Uterus (tissue), 2 donors: ENCODE measurements around the gene ITPR1.

ENCODE experiments used
- POLR2A ChIP-seq, 2 donors: fragments of 450-650 bp; IDR thresholded peaks; one replicate each; pipeline ENCODE4 v1.6.1; 2016; ENCODE audit warnings: antibody characterized with exemption in 2 of 2, mild to moderate bottlenecking in 1 of 2, moderate library complexity in 1 of 2
- TF ChIP-seq, protein P1 (sequence below), 4 experiments: fragments of 200-600 bp in 2 of 4; fragments of 450-650 bp in 2 of 4; sonication (generic) in 2 of 4; IDR thresholded peaks; one replicate each; pipeline ENCODE4 v1.5.1; 2016 to 2019; ENCODE audit warnings: antibody characterized with exemption in 4 of 4, mild to moderate bottlenecking in 2 of 4, moderate library complexity in 1 of 4

DNA sequence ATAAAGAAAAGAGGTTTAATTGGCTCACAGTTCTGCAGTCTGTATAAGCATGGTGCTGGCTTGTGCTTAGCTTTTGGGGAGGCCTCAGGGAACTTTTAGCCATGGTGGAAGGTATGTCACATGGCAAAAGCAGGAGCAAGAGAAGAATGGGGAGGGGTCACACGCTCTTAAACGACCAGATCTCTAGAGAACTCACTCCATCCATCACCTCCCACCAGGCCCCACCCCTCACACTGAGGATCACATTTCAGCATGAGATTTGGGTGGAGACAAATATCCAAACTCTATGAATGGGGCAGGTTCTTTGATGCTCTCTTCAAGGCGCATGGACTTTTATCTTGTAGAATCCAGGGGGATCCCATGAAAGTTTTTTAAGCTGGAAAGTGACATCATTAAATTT, 75.7 kb downstream of the ITPR1 start:
- TF ChIP-seq, protein P1, sequence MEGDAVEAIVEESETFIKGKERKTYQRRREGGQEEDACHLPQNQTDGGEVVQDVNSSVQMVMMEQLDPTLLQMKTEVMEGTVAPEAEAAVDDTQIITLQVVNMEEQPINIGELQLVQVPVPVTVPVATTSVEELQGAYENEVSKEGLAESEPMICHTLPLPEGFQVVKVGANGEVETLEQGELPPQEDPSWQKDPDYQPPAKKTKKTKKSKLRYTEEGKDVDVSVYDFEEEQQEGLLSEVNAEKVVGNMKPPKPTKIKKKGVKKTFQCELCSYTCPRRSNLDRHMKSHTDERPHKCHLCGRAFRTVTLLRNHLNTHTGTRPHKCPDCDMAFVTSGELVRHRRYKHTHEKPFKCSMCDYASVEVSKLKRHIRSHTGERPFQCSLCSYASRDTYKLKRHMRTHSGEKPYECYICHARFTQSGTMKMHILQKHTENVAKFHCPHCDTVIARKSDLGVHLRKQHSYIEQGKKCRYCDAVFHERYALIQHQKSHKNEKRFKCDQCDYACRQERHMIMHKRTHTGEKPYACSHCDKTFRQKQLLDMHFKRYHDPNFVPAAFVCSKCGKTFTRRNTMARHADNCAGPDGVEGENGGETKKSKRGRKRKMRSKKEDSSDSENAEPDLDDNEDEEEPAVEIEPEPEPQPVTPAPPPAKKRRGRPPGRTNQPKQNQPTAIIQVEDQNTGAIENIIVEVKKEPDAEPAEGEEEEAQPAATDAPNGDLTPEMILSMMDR (IDR thresholded peaks at IDR 0.05), result no peak
- no peak for TF ChIP-seq POLR2A (IDR thresholded peaks at IDR 0.05)
